SHP77 (cell line): ENCODE data around the gene RAI14.
"Not testable (repeated sequence)": the region's sequence is repeated elsewhere in the genome, so short reads cannot be mapped to it uniquely, and the experiment has no call there.

Experiments
- DNase-seq, 2 experiments: peaks; one replicate each; lab custom pipeline; 2025; lab: John Stamatoyannopoulos, UW

Gene RAI14

GRCh38 chr5:34731435-34732232 lies 75.5 kb downstream of the RAI14 start:
- no peak for DNase-seq

GRCh38 chr5:34734326-34734725 lies 78.2 kb downstream of the RAI14 start:
- DNase-seq, result no peak

- DNase-seq, result no peak
Measured at GRCh38 chr5:34735491-34736426, 79.6 kb downstream of the RAI14 start.

GRCh38 chr5:34736445-34737115 lies 80.5 kb downstream of the RAI14 start:
- DNase-seq, result no peak

GRCh38 chr5:34737731-34738130 lies 81.6 kb downstream of the RAI14 start:
- DNase-seq, result no peak

GRCh38 chr5:34738381-34738780 lies 82.3 kb downstream of the RAI14 start:
- no peak for DNase-seq

- no peak for DNase-seq
Measured at GRCh38 chr5:34740389-34740806, 84.3 kb downstream of the RAI14 start.

GRCh38 chr5:34742061-34742460 lies 85.9 kb downstream of the RAI14 start:
- DNase-seq, result no peak

- no peak for DNase-seq
Measured at GRCh38 chr5:34743878-34744277, 87.8 kb downstream of the RAI14 start.

GRCh38 chr5:34748431-34748830 lies 92.3 kb downstream of the RAI14 start:
- DNase-seq, result no peak

- DNase-seq, result no peak
Measured at GRCh38 chr5:34749431-34749873, 93.3 kb downstream of the RAI14 start.

- no peak for DNase-seq
Measured at GRCh38 chr5:34750206-34750605, 94.1 kb downstream of the RAI14 start.

GRCh38 chr5:34751807-34752736 lies 95.9 kb downstream of the RAI14 start:
- no peak for DNase-seq

- DNase-seq, result not testable (repeated sequence)
Measured at GRCh38 chr5:34753236-34753635, 97.1 kb downstream of the RAI14 start.

GRCh38 chr5:34755926-34756325 lies 99.8 kb downstream of the RAI14 start:
- no peak for DNase-seq

- DNase-seq, result no peak
Measured at GRCh38 chr5:34756781-34757624, 100.9 kb downstream of the RAI14 start.

GRCh38 chr5:34758514-34758913 lies 102.4 kb downstream of the RAI14 start:
- DNase-seq, result no peak

GRCh38 chr5:34759213-34759612 lies 103.1 kb downstream of the RAI14 start:
- DNase-seq, result not testable (repeated sequence)

- no peak for DNase-seq
Measured at GRCh38 chr5:34765662-34766061, 109.5 kb downstream of the RAI14 start.

- no peak for DNase-seq
Measured at GRCh38 chr5:34767180-34767579, 111.1 kb downstream of the RAI14 start.
